GM19438 (cell line): ENCODE data around the gene NPAS1.

Experiments used
- ATAC-seq: cut with Tn5 transposase; IDR thresholded peaks from one replicate; pipeline ENCODE4 v1.9.1; 2021; ENCODE audit warnings: low read depth; ENCODE audit not compliant: unreplicated experiment

Gene NPAS1

GRCh38 chr19:47012617-47013016 lies 7.0 kb upstream of the NPAS1 start:
- no peak for ATAC-seq

GRCh38 chr19:47013041-47013517 lies 6.6 kb upstream of the NPAS1 start:
- ATAC-seq: no peak

- no peak for ATAC-seq
These were observed 714 bp upstream of the NPAS1 start for GRCh38 chr19:47018923-47019322.

DNA sequence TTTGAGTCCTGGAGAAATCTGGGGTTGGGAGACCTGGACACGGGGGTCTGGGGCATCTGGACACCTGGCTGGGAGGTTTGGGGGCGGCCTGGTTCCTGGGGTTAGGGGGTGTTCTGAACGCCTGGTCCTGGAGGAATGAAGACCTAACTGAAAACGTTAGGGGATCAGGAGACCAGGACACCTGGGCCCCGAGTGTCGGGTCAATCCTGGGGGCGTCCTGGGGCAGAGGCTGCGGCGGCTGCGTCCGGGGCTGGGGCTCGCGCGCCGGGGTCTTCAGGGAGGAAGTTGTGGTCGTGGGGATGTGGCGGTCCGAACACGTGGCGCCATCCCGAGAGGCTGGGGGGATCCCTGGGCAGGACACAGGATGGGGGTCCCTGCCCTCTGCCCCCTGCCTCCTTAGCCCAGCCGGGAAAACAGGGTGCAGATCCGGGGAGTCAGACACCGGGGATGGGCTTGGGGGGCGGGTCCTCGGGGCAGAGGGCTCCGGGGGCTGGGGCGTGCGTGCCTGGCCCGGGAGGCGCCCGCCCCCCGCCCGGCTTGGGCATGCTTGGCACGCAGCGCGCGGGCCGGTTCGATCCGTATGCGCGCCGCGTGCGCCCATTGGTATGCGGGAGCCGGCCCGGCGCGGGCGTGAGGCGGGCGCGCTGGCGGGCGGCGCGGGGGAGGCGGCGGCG lies 632 bp downstream of the NPAS1 start:
- ATAC-seq: no peak

- ATAC-seq: no peak
These were observed 1.4 kb downstream of the NPAS1 start for GRCh38 chr19:47020992-47021496.

DNA sequence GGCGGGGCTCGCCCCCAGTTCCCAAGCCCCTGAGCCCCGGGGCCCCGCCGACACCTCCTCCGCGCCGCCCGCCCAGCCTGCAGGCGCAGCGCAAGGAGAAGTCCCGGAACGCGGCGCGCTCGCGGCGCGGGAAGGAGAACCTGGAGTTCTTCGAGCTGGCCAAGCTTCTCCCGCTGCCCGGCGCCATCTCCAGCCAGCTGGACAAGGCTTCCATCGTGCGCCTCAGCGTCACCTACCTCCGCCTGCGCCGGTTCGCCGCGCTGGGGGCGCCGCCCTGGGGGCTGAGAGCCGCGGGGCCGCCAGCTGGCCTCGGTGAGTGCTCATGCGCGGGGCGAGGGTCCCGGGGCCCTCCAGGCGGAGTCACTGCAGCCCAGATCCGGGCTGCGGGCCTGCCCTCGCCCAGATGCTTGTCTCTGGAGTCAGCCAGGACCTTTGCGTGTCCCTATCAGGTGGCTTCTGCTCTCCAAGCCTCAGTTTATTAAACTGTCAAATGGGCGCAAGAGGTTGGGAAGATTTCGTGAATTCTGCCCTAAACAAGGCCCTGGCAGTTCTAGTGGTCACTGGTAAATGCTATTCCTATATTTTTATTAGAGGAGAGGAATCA lies 2.0 kb downstream of the NPAS1 start:
- no peak for ATAC-seq

GRCh38 chr19:47022140-47022536 lies 2.5 kb downstream of the NPAS1 start:
- ATAC-seq: no peak

- no peak for ATAC-seq
These were observed 3.2 kb downstream of the NPAS1 start for GRCh38 chr19:47022541-47023447.

GRCh38 chr19:47023448-47023794 lies 3.8 kb downstream of the NPAS1 start:
- ATAC-seq: no peak

- ATAC-seq: no peak
These were observed 4.9 kb downstream of the NPAS1 start for GRCh38 chr19:47024502-47024901.

DNA sequence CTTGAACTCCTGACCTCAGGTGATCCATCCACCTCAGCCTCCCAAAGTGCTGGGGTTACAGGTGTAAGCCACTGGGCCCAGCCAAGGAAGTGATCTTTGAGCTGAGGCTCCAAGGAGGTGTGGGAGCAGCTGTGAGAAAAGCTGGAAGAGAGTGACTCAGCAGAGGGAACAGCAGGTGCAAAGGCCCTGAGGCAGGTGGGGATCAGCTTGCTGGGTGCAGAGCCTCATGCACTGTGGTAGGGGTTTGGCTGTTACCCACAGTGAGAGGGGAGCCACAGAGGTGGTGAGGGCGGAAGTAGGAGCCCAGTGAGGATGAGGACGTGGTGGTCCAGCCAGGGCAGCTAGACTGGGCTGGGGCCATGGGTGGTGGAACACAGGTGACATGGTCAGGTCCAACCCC lies 6.5 kb downstream of the NPAS1 start:
- no peak for ATAC-seq

DNA sequence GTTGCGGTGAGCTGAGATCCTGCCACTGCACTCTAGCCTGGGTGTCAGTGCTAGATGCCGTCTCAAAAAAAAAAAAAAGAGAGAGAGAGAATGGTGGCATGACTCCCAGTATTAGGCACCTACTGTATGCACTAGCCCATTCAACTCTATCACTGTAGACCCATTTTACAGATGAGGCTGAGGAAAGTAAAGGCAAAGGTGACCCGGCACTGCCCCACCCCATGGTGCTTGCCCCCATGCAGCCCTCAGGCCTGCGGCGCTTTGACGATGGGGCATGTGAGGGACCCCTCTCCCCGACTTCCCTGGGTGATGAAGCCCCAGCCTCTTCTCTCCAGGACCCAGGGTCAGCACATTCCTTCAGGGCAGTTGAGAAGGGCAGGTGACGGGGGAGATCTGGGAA lies 7.3 kb downstream of the NPAS1 start:
- ATAC-seq: no peak

GRCh38 chr19:47027586-47028088 lies 8.0 kb downstream of the NPAS1 start:
- ATAC-seq: no peak

DNA sequence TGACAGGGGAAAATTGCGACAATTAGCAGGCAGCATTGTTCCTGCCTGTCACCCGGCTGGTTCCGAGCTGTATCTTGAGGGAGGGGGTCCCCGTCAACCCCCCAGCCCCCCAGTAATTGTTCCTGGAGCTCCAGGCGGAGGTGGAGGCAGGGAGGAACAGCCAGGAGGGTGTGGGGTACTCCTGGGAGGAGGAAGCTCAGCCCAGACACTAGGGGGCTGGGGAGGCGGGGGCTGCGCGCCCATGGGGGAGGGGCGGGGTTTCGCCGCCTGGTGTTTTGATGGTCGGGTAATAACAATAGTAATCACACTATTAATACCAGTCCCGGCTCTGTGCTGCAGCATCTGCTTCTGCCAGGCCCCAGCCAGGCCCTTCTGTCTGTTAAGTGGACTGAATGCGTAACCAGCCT lies 8.6 kb downstream of the NPAS1 start:
- ATAC-seq: no peak

- no peak for ATAC-seq
These were observed 12.7 kb downstream of the NPAS1 start for GRCh38 chr19:47032171-47032811.

- ATAC-seq: peak; percentile 85
These were observed 15.8 kb downstream of the NPAS1 start for GRCh38 chr19:47035127-47036096.

DNA sequence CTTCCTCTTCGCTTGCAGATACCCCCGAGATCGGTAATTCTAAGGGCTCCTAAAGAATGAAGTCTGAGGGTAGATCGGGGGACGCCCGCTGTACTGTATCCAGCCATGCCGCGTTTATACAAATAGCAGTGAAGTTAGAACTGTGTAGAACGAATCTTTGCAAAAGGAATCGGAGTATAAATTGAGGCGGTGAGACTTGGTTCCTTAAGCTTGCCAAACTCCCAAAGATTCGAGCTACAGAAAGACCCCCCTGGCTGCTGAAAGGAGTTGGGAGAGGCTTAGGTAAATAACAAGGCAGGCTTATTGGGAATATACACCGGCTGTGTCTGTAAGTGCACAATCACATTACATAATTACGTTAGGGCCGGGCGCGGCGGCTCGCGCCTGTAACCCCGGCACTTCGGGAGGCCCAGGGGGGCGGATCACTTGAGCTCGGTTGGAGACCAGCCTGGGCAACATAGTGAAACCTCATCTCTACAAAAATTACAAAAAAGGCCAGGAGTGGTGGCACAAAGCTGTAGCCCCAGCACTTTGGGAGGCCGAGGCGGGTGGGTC lies 16.5 kb downstream of the NPAS1 start:
- ATAC-seq: no peak

DNA sequence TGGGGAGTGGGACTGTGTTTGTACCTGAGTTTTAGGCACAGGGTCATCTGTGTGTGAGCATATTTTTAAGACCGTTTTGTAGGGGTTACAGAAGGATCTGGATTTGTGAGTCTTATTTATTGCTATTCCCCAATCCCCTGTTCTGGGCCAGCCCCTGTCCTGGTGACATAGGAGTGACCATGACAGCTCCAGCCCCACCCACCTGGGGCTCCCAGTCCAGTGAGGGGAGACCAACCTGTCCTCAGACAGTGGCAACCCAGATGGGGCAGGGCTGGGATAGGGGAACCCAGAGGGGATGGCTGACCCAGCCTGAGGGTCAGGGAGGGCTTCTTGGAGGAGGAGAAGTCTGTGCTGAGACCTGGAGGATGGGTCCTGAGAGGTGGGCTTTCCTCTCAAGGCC lies 18.1 kb downstream of the NPAS1 start:
- no peak for ATAC-seq

DNA sequence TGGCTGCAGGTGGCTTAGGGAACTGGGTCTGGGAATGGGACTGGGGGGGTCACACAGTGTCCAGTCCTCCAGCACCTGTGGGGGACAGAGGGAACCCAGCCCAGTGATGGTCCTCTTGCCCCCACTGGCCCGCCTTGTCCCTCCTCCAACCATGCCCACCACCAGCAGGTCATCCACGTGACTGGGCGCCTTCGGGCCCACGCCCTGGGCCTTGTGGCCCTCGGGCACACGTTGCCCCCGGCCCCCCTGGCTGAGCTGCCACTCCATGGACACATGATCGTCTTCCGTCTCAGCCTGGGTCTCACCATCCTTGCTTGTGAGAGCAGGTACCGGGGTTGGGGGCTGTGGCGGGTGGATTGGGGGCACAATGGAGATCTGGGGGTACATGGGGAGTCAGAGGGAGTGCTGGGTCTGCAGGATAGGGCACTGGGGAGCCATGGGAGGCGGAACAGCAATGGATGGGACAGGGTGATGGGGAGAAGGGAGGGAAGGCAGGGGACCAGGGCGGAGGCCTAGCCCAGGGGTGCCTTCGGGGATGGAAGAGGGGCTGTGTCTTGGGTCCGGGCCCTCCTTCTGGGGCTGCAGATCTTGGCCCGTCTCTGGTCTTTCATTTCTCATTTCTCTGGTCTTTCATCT lies 19.7 kb downstream of the NPAS1 start:
- no peak for ATAC-seq
